GM20000 (cell line): ENCODE measurements around the gene USH2A.

Experiments
- DNase-seq: peaks from one replicate; pipeline ENCODE4 v3.0.0; 2012; ENCODE audit warnings: low spot score
- CTCF ChIP-seq: IDR thresholded peaks from 2 replicates; pipeline ENCODE4 v1.5.1; 2012; ENCODE audit warnings: mild to moderate bottlenecking, control low read depth; ENCODE audit errors: extremely low read depth, missing control alignments

The USH2A gene

GRCh38 chr1:215669806-215670491, 753.3 kb downstream of the USH2A start:
- no peak for DNase-seq
- no peak for TF ChIP-seq CTCF

GRCh38 chr1:215667761-215668160, 755.5 kb downstream of the USH2A start:
- DNase-seq: no peak
- TF ChIP-seq CTCF: no peak

DNA sequence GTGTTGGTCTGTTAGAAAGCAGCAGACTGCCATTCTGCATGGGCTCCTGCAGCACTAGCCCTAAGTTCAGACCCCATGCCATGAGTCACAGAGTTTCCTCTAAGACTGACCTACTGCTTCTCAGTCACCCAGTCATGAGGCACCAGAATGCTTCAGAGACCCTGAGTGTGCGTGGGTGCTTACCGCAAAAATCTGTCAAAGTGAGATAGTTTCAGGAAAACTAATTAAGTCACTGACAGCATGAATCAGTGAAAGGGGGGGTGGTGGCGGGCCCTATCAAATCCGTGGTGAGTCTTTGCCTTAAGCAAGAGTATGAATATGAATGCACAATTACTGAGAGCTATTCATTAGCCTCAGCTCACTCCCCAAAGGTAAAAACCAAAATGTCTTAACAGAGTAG, 758.0 kb downstream of the USH2A start:
- no peak for TF ChIP-seq CTCF
- DNase-seq: no peak

GRCh38 chr1:215661033-215661432, 762.2 kb downstream of the USH2A start:
- DNase-seq: no peak

GRCh38 chr1:215660259-215660658, 763.0 kb downstream of the USH2A start:
- no peak for TF ChIP-seq CTCF
- no peak for DNase-seq

More at GRCh38 chr1:215661033-215661432, 762.2 kb downstream of the USH2A start:
- TF ChIP-seq CTCF: no peak

GRCh38 chr1:215657047-215657446, 766.2 kb downstream of the USH2A start:
- TF ChIP-seq CTCF: no peak
- no peak for DNase-seq

DNA sequence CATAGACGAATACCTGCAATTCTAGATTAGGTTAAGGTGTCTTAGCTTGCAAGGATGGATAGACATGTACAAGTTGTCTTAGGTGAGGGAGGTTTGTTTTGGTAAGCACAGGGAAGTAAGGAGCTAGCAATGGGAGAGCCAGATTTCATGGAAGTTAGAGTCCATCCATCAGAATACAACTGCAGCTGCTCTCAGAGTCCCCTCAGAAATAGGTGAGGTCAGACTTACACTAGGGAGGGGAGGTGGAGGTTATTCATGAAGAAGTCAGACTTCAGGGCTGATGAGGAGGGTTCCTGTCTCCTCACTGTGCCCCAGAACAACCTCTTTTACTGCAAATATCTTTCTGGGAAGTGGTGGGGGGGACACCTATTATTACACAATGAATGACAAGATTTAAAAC, 770.9 kb downstream of the USH2A start:
- TF ChIP-seq CTCF: no peak
- no peak for DNase-seq
